Measurements from ENCODE around the gene VIPR2.
"Not testable (repeated sequence)": the region's sequence is repeated elsewhere in the genome, so short reads cannot be mapped to it uniquely, and the experiment has no call there.

The VIPR2 gene

DNA sequence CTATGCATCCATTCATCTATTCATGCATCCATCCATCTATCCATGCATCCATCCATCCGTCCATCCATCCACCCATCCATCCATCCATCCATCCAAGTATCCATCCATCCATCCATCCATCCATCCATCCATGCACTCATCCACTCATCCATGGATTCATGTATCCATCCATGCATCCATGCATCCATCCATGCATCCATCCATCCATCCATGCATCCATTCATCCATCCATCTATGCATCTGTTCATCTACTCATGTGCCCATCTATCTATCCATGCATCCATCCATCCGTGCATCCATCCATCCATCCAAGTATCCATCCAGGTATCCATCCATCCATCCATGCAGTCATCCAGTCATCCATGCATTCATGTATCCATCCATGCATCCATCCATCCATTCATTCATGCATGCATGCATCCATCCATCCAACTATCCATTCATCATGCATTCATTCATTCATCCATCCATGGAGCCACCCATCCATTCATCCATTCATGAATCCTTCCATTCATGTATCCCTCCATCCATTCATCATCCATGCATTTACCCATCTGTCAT is 156.3 kb downstream of the VIPR2 start:
- Histone ChIP-seq H3K4me1 (ENCODE audit: insufficient read depth, insufficient read length) (peaks cover 4% of the 10 kb centered on the region), H3K27me3 (ENCODE audit: insufficient read depth, insufficient read length) (peaks cover 17% of the 10 kb centered on the region), H3K9me3 (ENCODE audit: insufficient read depth, low read length) (peaks cover 9% of the 10 kb centered on the region; the same call in 1 of the 2 replicates), H3K36me3 (ENCODE audit: insufficient read depth, insufficient read length, low read length) (no peaks in the 10 kb centered on the region), H3K9ac (ENCODE audit: insufficient read length, low read depth) (no peak overlapping the region), H3K4me3 (ENCODE audit: insufficient read length, low read depth) (no peak overlapping the region)
- no peak for DNase-seq (ENCODE audit: low read depth, low spot score)
- no peak for TF ChIP-seq ZNF274 (IDR thresholded peaks at IDR 0.05; ENCODE audit: low read depth, low read length)
- TF ChIP-seq SUZ12 (IDR thresholded peaks at IDR 0.05; ENCODE audit: extremely low read depth, insufficient read depth, insufficient read length), result no peak
- TF ChIP-seq YY1 (IDR thresholded peaks at IDR 0.05; ENCODE audit: insufficient read depth, insufficient read length), result no peak

DNA sequence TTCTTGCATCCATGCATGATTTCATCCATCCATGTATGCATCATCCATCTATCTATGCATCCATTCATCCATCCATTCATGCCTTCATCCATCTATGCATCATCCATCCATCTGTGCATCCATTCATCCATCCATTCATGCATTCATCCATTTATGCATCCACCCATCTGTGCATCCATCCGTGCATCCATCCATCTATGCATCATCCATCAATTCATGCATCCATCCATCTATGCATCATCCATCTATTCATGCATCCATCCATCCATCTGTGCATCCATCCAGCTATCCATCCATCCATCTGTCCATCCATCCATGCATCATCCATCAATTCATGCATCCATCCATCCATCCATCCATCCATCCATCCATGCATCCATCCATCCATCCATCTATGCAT is 157.0 kb downstream of the VIPR2 start:
- Histone ChIP-seq H3K27me3 (ENCODE audit: insufficient read depth, insufficient read length) (peaks cover 10% of the 10 kb centered on the region), H3K9ac (ENCODE audit: insufficient read length, low read depth) (no peak overlapping the region), H3K9me3 (ENCODE audit: insufficient read depth, low read length) (peaks cover 16% of the 10 kb centered on the region), H3K36me3 (ENCODE audit: insufficient read depth, insufficient read length, low read length) (no peaks in the 10 kb centered on the region), H3K4me1 (ENCODE audit: insufficient read depth, insufficient read length) (peaks cover under 1% of the 10 kb centered on the region), H3K4me3 (ENCODE audit: insufficient read length, low read depth) (no peak overlapping the region)
- TF ChIP-seq YY1 (IDR thresholded peaks at IDR 0.05; ENCODE audit: insufficient read depth, insufficient read length), result no peak
- no peak for TF ChIP-seq SUZ12 (IDR thresholded peaks at IDR 0.05; ENCODE audit: extremely low read depth, insufficient read depth, insufficient read length)
- no peak for TF ChIP-seq ZNF274 (IDR thresholded peaks at IDR 0.05; ENCODE audit: low read depth, low read length)
- DNase-seq (ENCODE audit: low read depth, low spot score), result no peak

GRCh38 chr7:158985583-158985982 is 159.1 kb downstream of the VIPR2 start:
- peaks cover 37% of the 10 kb centered on the region for H3K9me3 ChIP-seq (ENCODE audit: insufficient read depth, low read length)
- TF ChIP-seq YY1 (IDR thresholded peaks at IDR 0.05; ENCODE audit: insufficient read depth, insufficient read length) (no peak), ZNF274 (IDR thresholded peaks at IDR 0.05; ENCODE audit: low read depth, low read length) (no peak), SUZ12 (IDR thresholded peaks at IDR 0.05; ENCODE audit: extremely low read depth, insufficient read depth, insufficient read length) (no peak)
- H3K4me3 ChIP-seq (ENCODE audit: insufficient read length, low read depth), result no peak overlapping the region
- H3K36me3 ChIP-seq (ENCODE audit: insufficient read depth, insufficient read length, low read length), result no peaks in the 10 kb centered on the region
- no peaks in the 10 kb centered on the region for H3K4me1 ChIP-seq (ENCODE audit: insufficient read depth, insufficient read length)
- no peak overlapping the region for H3K9ac ChIP-seq (ENCODE audit: insufficient read length, low read depth)
- no peaks in the 10 kb centered on the region for H3K27me3 ChIP-seq (ENCODE audit: insufficient read depth, insufficient read length)
- no peak for DNase-seq (ENCODE audit: low read depth, low spot score)

- not testable (repeated sequence) for H3K4me1 ChIP-seq (ENCODE audit: insufficient read depth, insufficient read length); H3K9ac ChIP-seq (ENCODE audit: insufficient read length, low read depth); H3K36me3 ChIP-seq (ENCODE audit: insufficient read depth, insufficient read length, low read length); H3K27me3 ChIP-seq (ENCODE audit: insufficient read depth, insufficient read length); DNase-seq (ENCODE audit: low read depth, low spot score); H3K4me3 ChIP-seq (ENCODE audit: insufficient read length, low read depth)
- peaks cover 46% of the 10 kb centered on the region for H3K9me3 ChIP-seq (ENCODE audit: insufficient read depth, low read length)
These were observed 160.7 kb downstream of the VIPR2 start for GRCh38 chr7:158984007-158984406.

DNA sequence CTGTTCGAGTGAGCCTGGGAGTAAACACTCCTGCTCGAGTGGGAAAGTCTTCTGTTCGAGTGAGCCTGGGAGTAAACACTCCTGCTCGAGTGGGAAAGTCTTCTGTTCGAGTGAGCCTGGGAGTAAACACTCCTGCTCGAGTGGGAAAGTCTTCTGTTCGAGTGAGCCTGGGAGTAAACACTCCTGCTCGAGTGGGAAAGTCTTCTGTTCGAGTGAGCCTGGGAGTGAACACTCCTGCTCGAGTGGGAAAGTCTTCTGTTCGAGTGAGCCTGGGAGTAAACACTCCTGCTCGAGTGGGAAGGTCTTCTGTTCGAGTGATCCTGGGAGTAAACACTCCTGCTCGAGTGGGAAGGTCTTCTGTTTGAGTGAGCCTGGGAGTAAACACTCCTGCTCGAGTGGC is 162.6 kb downstream of the VIPR2 start:
- H3K9ac ChIP-seq (ENCODE audit: insufficient read length, low read depth); H3K36me3 ChIP-seq (ENCODE audit: insufficient read depth, insufficient read length, low read length); DNase-seq (ENCODE audit: low read depth, low spot score); H3K27me3 ChIP-seq (ENCODE audit: insufficient read depth, insufficient read length); H3K4me1 ChIP-seq (ENCODE audit: insufficient read depth, insufficient read length); H3K4me3 ChIP-seq (ENCODE audit: insufficient read length, low read depth): not testable (repeated sequence)
- H3K9me3 ChIP-seq (ENCODE audit: insufficient read depth, low read length), result peaks cover 46% of the 10 kb centered on the region

GRCh38 chr7:158979635-158980351 is 164.9 kb downstream of the VIPR2 start:
- no peaks in the 10 kb centered on the region for H3K27me3 ChIP-seq (ENCODE audit: insufficient read depth, insufficient read length)
- TF ChIP-seq ZNF274 (IDR thresholded peaks at IDR 0.05; ENCODE audit: low read depth, low read length) (no peak), SUZ12 (IDR thresholded peaks at IDR 0.05; ENCODE audit: extremely low read depth, insufficient read depth, insufficient read length) (no peak), YY1 (IDR thresholded peaks at IDR 0.05; ENCODE audit: insufficient read depth, insufficient read length) (no peak)
- H3K9me3 ChIP-seq (ENCODE audit: insufficient read depth, low read length), result peaks cover 46% of the 10 kb centered on the region
- H3K4me1 ChIP-seq (ENCODE audit: insufficient read depth, insufficient read length), result no peaks in the 10 kb centered on the region
- DNase-seq (ENCODE audit: low read depth, low spot score), result no peak
- no peaks in the 10 kb centered on the region for H3K36me3 ChIP-seq (ENCODE audit: insufficient read depth, insufficient read length, low read length)
- H3K4me3 ChIP-seq (ENCODE audit: insufficient read length, low read depth), result no peak overlapping the region
- no peak overlapping the region for H3K9ac ChIP-seq (ENCODE audit: insufficient read length, low read depth)

- Histone ChIP-seq H3K27me3 (ENCODE audit: insufficient read depth, insufficient read length) (no peaks in the 10 kb centered on the region), H3K4me3 (ENCODE audit: insufficient read length, low read depth) (no peak overlapping the region), H3K4me1 (ENCODE audit: insufficient read depth, insufficient read length) (no peaks in the 10 kb centered on the region), H3K36me3 (ENCODE audit: insufficient read depth, insufficient read length, low read length) (no peaks in the 10 kb centered on the region), H3K9me3 (ENCODE audit: insufficient read depth, low read length) (peaks cover 44% of the 10 kb centered on the region), H3K9ac (ENCODE audit: insufficient read length, low read depth) (no peak overlapping the region)
- DNase-seq (ENCODE audit: low read depth, low spot score), result no peak
- TF ChIP-seq ZNF274 (IDR thresholded peaks at IDR 0.05; ENCODE audit: low read depth, low read length) (no peak), YY1 (IDR thresholded peaks at IDR 0.05; ENCODE audit: insufficient read depth, insufficient read length) (no peak), SUZ12 (IDR thresholded peaks at IDR 0.05; ENCODE audit: extremely low read depth, insufficient read depth, insufficient read length) (no peak)
These were observed 165.6 kb downstream of the VIPR2 start for GRCh38 chr7:158979023-158979529.

Measured in NT2/D1 (cell line).